ENCODE data around the gene TRPV4. TPM values are rescaled to one million over a fixed set of nuclear protein-coding genes. Genes with fewer than 3 reads are reported as not detected.

The TRPV4 gene
- total RNA-seq, 1 experiment from 2014 or later = 0.09 TPM

DNA sequence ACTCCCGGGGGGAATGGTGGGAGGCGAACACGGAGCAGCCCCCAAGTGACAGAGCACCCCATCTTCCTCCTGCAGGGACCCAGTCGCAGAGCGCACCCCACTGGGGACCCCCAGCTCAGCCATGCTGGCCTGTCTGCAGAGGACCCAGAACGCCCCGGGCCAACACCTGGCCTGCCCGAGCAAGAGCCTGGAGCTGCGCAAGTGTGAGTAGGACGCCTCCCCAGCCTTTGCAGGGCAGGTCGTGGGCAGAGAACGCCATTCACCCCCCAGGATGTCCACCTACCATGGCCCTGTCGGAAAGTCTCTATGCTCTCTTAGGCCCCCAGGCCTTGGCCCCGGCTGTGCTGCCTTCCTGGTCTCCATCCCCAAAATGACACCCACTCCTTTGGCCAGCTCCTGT is 89.2 kb downstream of the TRPV4 start:
- Mint-ChIP-seq H3K27me3 (ENCODE audit: insufficient read depth, unreplicated experiment) (no peaks in the 10 kb centered on the region), H3K27ac (ENCODE audit: low read depth, unreplicated experiment) (no peak overlapping the region), H3K4me1 (ENCODE audit: insufficient read depth, unreplicated experiment) (no peaks in the 10 kb centered on the region), H3K4me3 (ENCODE audit: unreplicated experiment) (no peak overlapping the region), H3K36me3 (ENCODE audit: insufficient read depth, unreplicated experiment) (no peaks in the 10 kb centered on the region), H3K9me3 (ENCODE audit: unreplicated experiment) (no peaks in the 10 kb centered on the region)
- POLR2A ChIA-PET = no interaction called here
- CTCF ChIA-PET = interaction anchor here (0.5 kb wide), 1 partner anchor 98 kb away, joined by 3 read pairs; no protein-coding TSS in a partner anchor
- BruUV-seq (replicated peaks) = no TSS peak
- DNase-seq (ENCODE audit: unreplicated experiment) = no peak
- intact Hi-C loops (cut with micrococcal nuclease) = no loop called here
- TF ChIP-seq, protein P1, sequence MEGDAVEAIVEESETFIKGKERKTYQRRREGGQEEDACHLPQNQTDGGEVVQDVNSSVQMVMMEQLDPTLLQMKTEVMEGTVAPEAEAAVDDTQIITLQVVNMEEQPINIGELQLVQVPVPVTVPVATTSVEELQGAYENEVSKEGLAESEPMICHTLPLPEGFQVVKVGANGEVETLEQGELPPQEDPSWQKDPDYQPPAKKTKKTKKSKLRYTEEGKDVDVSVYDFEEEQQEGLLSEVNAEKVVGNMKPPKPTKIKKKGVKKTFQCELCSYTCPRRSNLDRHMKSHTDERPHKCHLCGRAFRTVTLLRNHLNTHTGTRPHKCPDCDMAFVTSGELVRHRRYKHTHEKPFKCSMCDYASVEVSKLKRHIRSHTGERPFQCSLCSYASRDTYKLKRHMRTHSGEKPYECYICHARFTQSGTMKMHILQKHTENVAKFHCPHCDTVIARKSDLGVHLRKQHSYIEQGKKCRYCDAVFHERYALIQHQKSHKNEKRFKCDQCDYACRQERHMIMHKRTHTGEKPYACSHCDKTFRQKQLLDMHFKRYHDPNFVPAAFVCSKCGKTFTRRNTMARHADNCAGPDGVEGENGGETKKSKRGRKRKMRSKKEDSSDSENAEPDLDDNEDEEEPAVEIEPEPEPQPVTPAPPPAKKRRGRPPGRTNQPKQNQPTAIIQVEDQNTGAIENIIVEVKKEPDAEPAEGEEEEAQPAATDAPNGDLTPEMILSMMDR (IDR thresholded peaks at IDR 0.05; ENCODE audit: unreplicated experiment) = no peak

DNA sequence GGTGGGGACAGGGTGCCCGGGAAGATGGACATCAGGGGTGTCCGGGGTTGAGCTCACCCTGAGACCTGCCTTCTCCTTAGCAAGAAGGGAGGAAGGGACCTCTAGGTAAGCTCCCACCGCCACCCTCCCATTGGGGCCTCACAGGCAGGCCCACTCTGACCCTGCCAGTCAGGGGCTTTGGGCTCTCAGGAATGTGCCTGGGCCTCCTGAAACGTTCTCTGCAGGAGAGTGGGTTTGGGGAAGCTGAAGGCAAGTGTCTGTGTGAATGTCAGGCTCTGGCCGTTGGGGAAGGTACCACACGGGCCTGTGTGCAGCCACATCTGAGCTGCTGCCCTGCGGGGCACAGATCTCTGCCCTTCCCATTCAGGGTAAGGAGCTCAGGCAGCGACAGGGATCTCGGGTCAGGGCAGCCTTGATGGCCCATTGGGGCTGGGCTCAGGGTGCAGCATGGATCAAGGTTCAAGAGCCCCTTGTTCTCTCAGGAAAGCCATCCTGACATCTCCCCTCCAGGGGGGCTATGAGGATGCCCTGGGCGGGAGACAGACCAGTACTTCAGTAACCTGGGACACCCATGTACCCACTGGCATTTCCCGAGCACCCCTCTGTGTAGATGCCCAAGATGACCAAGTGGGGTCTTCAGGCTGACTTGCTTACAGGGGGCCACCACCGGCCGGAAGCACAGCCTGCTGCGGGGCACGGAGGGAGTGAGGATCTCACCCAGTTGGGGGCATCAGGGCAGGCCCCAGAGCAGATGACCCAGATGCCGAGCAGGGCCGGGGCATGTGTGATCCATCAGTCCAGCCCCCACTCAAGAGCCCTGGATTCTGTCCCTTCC is 89.9 kb downstream of the TRPV4 start:
- intact Hi-C loops (cut with micrococcal nuclease) = no loop called here
- no peaks in the 10 kb centered on the region for H3K36me3 Mint-ChIP-seq (ENCODE audit: insufficient read depth, unreplicated experiment)
- H3K9me3 Mint-ChIP-seq (ENCODE audit: unreplicated experiment) = no peaks in the 10 kb centered on the region
- DNase-seq (ENCODE audit: unreplicated experiment) = no peak
- H3K4me3 Mint-ChIP-seq (ENCODE audit: unreplicated experiment) = no peak overlapping the region
- ChIA-PET CTCF (interaction anchor here (0.7 kb wide), 1 partner anchor 141 kb away, joined by 3 read pairs; no protein-coding TSS in a partner anchor), POLR2A (no interaction called here)
- no TSS peak for BruUV-seq (replicated peaks)
- H3K4me1 Mint-ChIP-seq (ENCODE audit: insufficient read depth, unreplicated experiment) = no peaks in the 10 kb centered on the region
- no peak overlapping the region for H3K27ac Mint-ChIP-seq (ENCODE audit: low read depth, unreplicated experiment)
- TF ChIP-seq, protein P1 (IDR thresholded peaks at IDR 0.05; ENCODE audit: unreplicated experiment) = no peak
- no peaks in the 10 kb centered on the region for H3K27me3 Mint-ChIP-seq (ENCODE audit: insufficient read depth, unreplicated experiment)

DNA sequence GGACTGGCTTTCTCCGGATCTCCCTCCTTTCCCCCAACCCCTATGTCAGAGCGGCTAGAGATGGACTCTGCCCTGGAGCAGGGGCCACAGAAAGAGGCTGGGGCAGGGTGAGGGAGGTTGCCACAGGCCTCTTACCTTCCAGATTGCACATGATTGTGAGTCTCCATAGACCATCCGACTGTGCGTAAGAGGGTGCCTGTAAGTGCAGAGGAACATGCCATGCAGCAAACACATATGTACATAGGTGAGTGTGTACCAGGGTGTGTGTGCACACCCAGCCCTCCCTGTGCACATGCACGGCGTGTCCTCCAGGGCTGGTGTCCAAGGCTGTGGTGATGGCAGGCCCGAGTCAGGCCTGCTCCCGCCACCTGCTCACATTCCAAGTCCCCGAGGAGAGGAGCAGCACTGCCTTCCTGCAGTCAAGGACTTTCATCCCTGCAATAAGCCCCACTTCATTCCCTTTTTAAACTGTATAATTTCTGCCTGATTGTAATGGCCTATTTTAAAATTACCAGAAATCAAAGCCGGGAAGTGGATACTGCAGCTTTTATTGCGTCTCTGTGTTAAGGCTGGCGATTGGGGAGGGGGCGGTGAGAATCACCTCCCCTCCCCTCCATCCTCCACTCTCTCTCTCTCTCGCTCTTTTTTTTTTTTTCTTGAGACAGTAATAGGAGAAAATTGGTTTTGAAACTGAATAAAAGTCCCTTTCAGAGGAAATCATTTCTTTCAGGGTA is 91.1 kb downstream of the TRPV4 start:
- H3K27ac Mint-ChIP-seq (ENCODE audit: low read depth, unreplicated experiment) = no peak overlapping the region
- no peaks in the 10 kb centered on the region for H3K36me3 Mint-ChIP-seq (ENCODE audit: insufficient read depth, unreplicated experiment)
- H3K27me3 Mint-ChIP-seq (ENCODE audit: insufficient read depth, unreplicated experiment) = no peaks in the 10 kb centered on the region
- DNase-seq (ENCODE audit: unreplicated experiment) = no peak
- intact Hi-C loops (cut with micrococcal nuclease) = no loop called here
- H3K4me1 Mint-ChIP-seq (ENCODE audit: insufficient read depth, unreplicated experiment) = no peaks in the 10 kb centered on the region
- ChIA-PET POLR2A (no interaction called here), CTCF (interaction anchor here (0.7 kb wide), 2 partner anchors 127 to 140 kb away, joined by 3 read pairs; no protein-coding TSS in a partner anchor)
- no TSS peak for BruUV-seq (replicated peaks)
- H3K9me3 Mint-ChIP-seq (ENCODE audit: unreplicated experiment) = no peaks in the 10 kb centered on the region
- no peak overlapping the region for H3K4me3 Mint-ChIP-seq (ENCODE audit: unreplicated experiment)
- TF ChIP-seq, protein P1 (IDR thresholded peaks at IDR 0.05; ENCODE audit: unreplicated experiment) = no peak

DNA sequence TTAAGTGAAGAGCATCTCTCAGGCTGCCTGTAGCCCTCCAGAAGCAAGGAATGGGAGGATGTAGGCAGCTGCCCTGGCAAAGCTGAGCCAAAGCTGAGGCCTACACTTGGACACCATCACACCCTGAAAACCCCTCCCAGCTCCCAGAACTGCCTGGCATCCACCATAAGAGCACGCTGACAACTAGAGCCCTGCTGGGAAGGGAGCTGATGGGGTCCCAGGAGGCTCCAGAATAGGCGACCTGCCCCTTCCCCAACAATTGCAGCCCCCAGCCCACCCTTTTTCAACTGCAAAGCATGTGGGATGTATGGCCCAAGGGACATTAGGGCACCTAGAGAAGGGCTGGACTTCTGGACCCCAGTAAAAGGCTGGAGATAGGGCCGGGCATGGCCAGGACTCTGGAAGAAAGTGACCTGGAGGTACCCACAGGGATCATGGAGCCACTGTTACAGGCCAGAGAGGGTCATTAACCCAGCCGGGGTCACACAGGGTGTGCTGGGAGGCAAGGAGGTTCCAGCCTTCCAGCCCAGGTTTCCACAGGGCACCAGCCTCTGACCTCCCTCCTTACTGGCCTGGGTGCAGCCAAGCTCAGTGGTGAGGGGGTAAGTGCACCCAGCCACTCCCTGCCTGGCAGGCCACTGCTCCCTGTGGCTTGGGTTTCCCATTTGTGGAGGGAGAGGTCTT is 91.8 kb downstream of the TRPV4 start:
- ChIA-PET POLR2A (no interaction called here), CTCF (interaction anchor here (0.6 to 0.7 kb wide), 2 partner anchors 27 to 128 kb away, joined by 3 read pairs; no protein-coding TSS in a partner anchor)
- H3K36me3 Mint-ChIP-seq (ENCODE audit: insufficient read depth, unreplicated experiment) = no peaks in the 10 kb centered on the region
- no peak overlapping the region for H3K27ac Mint-ChIP-seq (ENCODE audit: low read depth, unreplicated experiment)
- no peaks in the 10 kb centered on the region for H3K27me3 Mint-ChIP-seq (ENCODE audit: insufficient read depth, unreplicated experiment)
- TF ChIP-seq, protein P1 (IDR thresholded peaks at IDR 0.05; ENCODE audit: unreplicated experiment) = no peak
- no TSS peak for BruUV-seq (replicated peaks)
- intact Hi-C loops (cut with micrococcal nuclease) = no loop called here
- H3K9me3 Mint-ChIP-seq (ENCODE audit: unreplicated experiment) = no peaks in the 10 kb centered on the region
- DNase-seq (ENCODE audit: unreplicated experiment) = no peak
- H3K4me1 Mint-ChIP-seq (ENCODE audit: insufficient read depth, unreplicated experiment) = no peaks in the 10 kb centered on the region
- H3K4me3 Mint-ChIP-seq (ENCODE audit: unreplicated experiment) = no peak overlapping the region
